Pulmonary artery endothelial cell (primary cell): Measurements from ENCODE around the gene CLCN7. TPM values are rescaled to one million over a fixed set of nuclear protein-coding genes. Genes with fewer than 3 reads are reported as not detected.

Experiments
- DNase-seq: peaks from one replicate; pipeline ENCODE4 v3.0.0-alpha.2; 2011; ENCODE audit warnings: low read depth, low spot score
- total RNA-seq: library from RNA; depleted of rRNA; stranded (reverse); fragments of >200 nt; gene quantifications from 2 replicates; pipeline ENCODE4 v1.2.3, GENCODE V29; 2014

CLCN7 gene
- total RNA-seq, 1 donor from 2014 or later, result 48.3 TPM

- DNase-seq, result peak; percentile 51
Measured at GRCh38 chr16:1408171-1408837, 66.5 kb downstream of the CLCN7 start.

GRCh38 chr16:1407753-1408152 lies 67.1 kb downstream of the CLCN7 start:
- DNase-seq, result no peak

- DNase-seq, result no peak
Measured at GRCh38 chr16:1403733-1404132, 71.1 kb downstream of the CLCN7 start.

- no peak for DNase-seq
Measured at GRCh38 chr16:1403036-1403435, 71.8 kb downstream of the CLCN7 start.

GRCh38 chr16:1401758-1402154 lies 73.1 kb downstream of the CLCN7 start:
- DNase-seq, result no peak

- DNase-seq, result no peak
Measured at GRCh38 chr16:1401061-1401757, 73.6 kb downstream of the CLCN7 start.

- DNase-seq, result no peak
Measured at GRCh38 chr16:1398826-1399581, 75.8 kb downstream of the CLCN7 start.

- no peak for DNase-seq
Measured at GRCh38 chr16:1398351-1398750, 76.5 kb downstream of the CLCN7 start.

GRCh38 chr16:1397779-1398178 lies 77.0 kb downstream of the CLCN7 start:
- DNase-seq, result no peak

GRCh38 chr16:1395444-1396031 lies 79.3 kb downstream of the CLCN7 start:
- DNase-seq, result no peak

Other genes starting within 250 kb of the CLCN7 start
- not detected in 2 replicates for gene TPSG1, start 249.8 kb downstream of the CLCN7 start, total RNA-seq
- not detected in 2 replicates for gene TPSB2, start 244.8 kb downstream of the CLCN7 start, total RNA-seq
- not detected in 2 replicates for gene TPSAB1, start 234.3 kb downstream of the CLCN7 start, total RNA-seq
- gene TPSD1, start 219.0 kb downstream of the CLCN7 start, total RNA-seq, result not detected in 2 replicates
- 59.1 and 88.7 TPM in 2 replicates for gene UBE2I, start 165.4 kb downstream of the CLCN7 start, total RNA-seq
- gene BAIAP3, start 141.4 kb downstream of the CLCN7 start, total RNA-seq, result 0.46 and 0.53 TPM in 2 replicates
- 90.7 and 93.8 TPM in 2 replicates for gene TSR3, start 123.2 kb downstream of the CLCN7 start, total RNA-seq
- 27.0 and 27.5 TPM in 2 replicates for gene GNPTG, start 123.1 kb downstream of the CLCN7 start, total RNA-seq
- gene UNKL, start 60.3 kb downstream of the CLCN7 start, total RNA-seq, result 9.2 and 12.0 TPM in 2 replicates
- gene UQCC4, start 54.3 kb downstream of the CLCN7 start, total RNA-seq, result 21.8 and 22.4 TPM in 2 replicates
- gene PERCC1, start 44.0 kb downstream of the CLCN7 start, total RNA-seq, result not detected in 2 replicates
- 0.11 and 0.13 TPM in 2 replicates for gene CCDC154, start 30.5 kb downstream of the CLCN7 start, total RNA-seq
- gene PTX4, start 13.9 kb upstream of the CLCN7 start, total RNA-seq, result not detected in 2 replicates
- gene TELO2, start 18.3 kb upstream of the CLCN7 start, total RNA-seq, result 19.1 and 22.9 TPM in 2 replicates
- gene TMEM204, start 58.6 kb upstream of the CLCN7 start, total RNA-seq, result 24.6 and 25.7 TPM in 2 replicates
- 19.8 and 20.8 TPM in 2 replicates for gene IFT140, start 137.0 kb upstream of the CLCN7 start, total RNA-seq
- 6.7 and 9.3 TPM in 2 replicates for gene CRAMP1, start 137.3 kb upstream of the CLCN7 start, total RNA-seq
- gene JPT2, start 203.3 kb upstream of the CLCN7 start, total RNA-seq, result 45.9 and 81.5 TPM in 2 replicates
- 27.4 and 31.2 TPM in 2 replicates for gene MAPK8IP3, start 231.2 kb upstream of the CLCN7 start, total RNA-seq